ENCODE data around the gene PANK1.
"Not testable (repeated sequence)": the region's sequence is repeated elsewhere in the genome, so short reads cannot be mapped to it uniquely, and the experiment has no call there.

GRCh38 chr10:89620296-89620695, 24.7 kb downstream of the PANK1 start:
- not testable (repeated sequence) for TF ChIP-seq CTCF (IDR thresholded peaks at IDR 0.05; ENCODE audit: low read depth, low read length, poor library complexity, severe bottlenecking); EZH2phosphoT487 (IDR thresholded peaks at IDR 0.05; ENCODE audit: borderline replicate concordance, low read length)

Measured in DOHH2 (cell line).